GM19240 (cell line): ENCODE data around the gene CFAP69.

Experiments used
- DNase-seq: peaks from one replicate; pipeline ENCODE4 v3.0.0; 2011; ENCODE audit warnings: low spot score; ENCODE audit not compliant: insufficient read length

The CFAP69 gene

GRCh38 chr7:90269163-90269562 lies 24.2 kb downstream of the CFAP69 start:
- no peak for DNase-seq

- no peak for DNase-seq
Observed at GRCh38 chr7:90270431-90271178, 25.6 kb downstream of the CFAP69 start.

- no peak for DNase-seq
Observed at GRCh38 chr7:90271753-90272152, 26.8 kb downstream of the CFAP69 start.

GRCh38 chr7:90272242-90272641 lies 27.3 kb downstream of the CFAP69 start:
- no peak for DNase-seq

GRCh38 chr7:90274161-90274560 lies 29.2 kb downstream of the CFAP69 start:
- DNase-seq = no peak

GRCh38 chr7:90276033-90276728 lies 31.2 kb downstream of the CFAP69 start:
- DNase-seq = no peak

- no peak for DNase-seq
Observed at GRCh38 chr7:90288154-90288553, 43.2 kb downstream of the CFAP69 start.

GRCh38 chr7:90290244-90291113 lies 45.5 kb downstream of the CFAP69 start:
- DNase-seq = no peak

GRCh38 chr7:90298145-90299038 lies 53.4 kb downstream of the CFAP69 start:
- no peak for DNase-seq

- no peak for DNase-seq
Observed at GRCh38 chr7:90303241-90303640, 58.3 kb downstream of the CFAP69 start.

GRCh38 chr7:90309872-90310271 lies 64.9 kb downstream of the CFAP69 start:
- no peak for DNase-seq

GRCh38 chr7:90311175-90311574 lies 66.2 kb downstream of the CFAP69 start:
- DNase-seq = no peak

GRCh38 chr7:90312745-90313144 lies 67.8 kb downstream of the CFAP69 start:
- DNase-seq = no peak

GRCh38 chr7:90313907-90314306 lies 68.9 kb downstream of the CFAP69 start:
- no peak for DNase-seq

GRCh38 chr7:90320014-90320413 lies 75.0 kb downstream of the CFAP69 start:
- no peak for DNase-seq

- no peak for DNase-seq
Observed at GRCh38 chr7:90320418-90320800, 75.4 kb downstream of the CFAP69 start.

- no peak for DNase-seq
Observed at GRCh38 chr7:90320801-90321494, 76.0 kb downstream of the CFAP69 start, which contains the start of gene FAM237B. FAM237B (minus strand) TSS chr7:90321304; CDS start chr7:90319748, 1,556 bp downstream.

- no peak for DNase-seq
Observed at GRCh38 chr7:90322837-90323236, 77.9 kb downstream of the CFAP69 start.

- no peak for DNase-seq
Observed at GRCh38 chr7:90326500-90326899, 81.5 kb downstream of the CFAP69 start.

- no peak for DNase-seq
Observed at GRCh38 chr7:90334193-90334843, 89.3 kb downstream of the CFAP69 start.
